GM12878 (cell line): ENCODE measurements around the gene LYPD5. TPM values are rescaled to one million over a fixed set of nuclear protein-coding genes. Genes with fewer than 3 reads are reported as not detected.
A peak's percentile ranks its signal among the peaks of the same experiment; 100 is the strongest.

Source experiments
- BACH1 ChIP-seq: fragments of 450-650 bp; IDR thresholded peaks from 2 replicates; pipeline ENCODE4 v1.6.1; 2017; ENCODE audit warnings: mild to moderate bottlenecking, borderline replicate concordance
- BMI1 ChIP-seq: fragments of 450-650 bp; IDR thresholded peaks from 2 replicates; pipeline ENCODE4 v1.6.1; 2016; ENCODE audit warnings: mild to moderate bottlenecking, moderate library complexity, borderline replicate concordance
- CREM ChIP-seq: IDR thresholded peaks from 2 replicates; pipeline ENCODE4 v1.6.1; 2014; ENCODE audit warnings: antibody characterized with exemption, low read depth
- E2F4 ChIP-seq: IDR thresholded peaks from 2 replicates; pipeline ENCODE4 v1.6.1; 2012; ENCODE audit warnings: low read depth, low read length, improper control_type of control experiment
- HCFC1 ChIP-seq: fragments of 150-350 bp; IDR thresholded peaks from 2 replicates; pipeline ENCODE4 v1.6.1; 2014; ENCODE audit warnings: low read length
- HDAC6 ChIP-seq: fragments of 200-600 bp; sonication (generic); IDR thresholded peaks from one replicate; pipeline ENCODE4 v1.8.0; 2017; ENCODE audit warnings: antibody characterized with exemption; ENCODE audit not compliant: unreplicated experiment
- HDGF ChIP-seq: fragments of 450-650 bp; IDR thresholded peaks from 2 replicates; pipeline ENCODE4 v1.6.1; 2016; ENCODE audit warnings: antibody characterized with exemption
- KAT2A ChIP-seq: conservative IDR thresholded peaks from 2 replicates; pipeline ENCODE4 v1.6.1; 2011; ENCODE audit warnings: low read depth, low read length; ENCODE audit not compliant: control insufficient read depth
- MLLT1 ChIP-seq: fragments of 450-650 bp; IDR thresholded peaks from 2 replicates; pipeline ENCODE4 v1.6.1; 2016; ENCODE audit warnings: mild to moderate bottlenecking
- MTA2 ChIP-seq: fragments of 450-650 bp; IDR thresholded peaks from 2 replicates; pipeline ENCODE4 v1.6.1; 2016; ENCODE audit warnings: low read depth, mild to moderate bottlenecking, moderate library complexity
- NFXL1 ChIP-seq: fragments of 450-650 bp; IDR thresholded peaks from 2 replicates; pipeline ENCODE4 v1.6.1; 2017; ENCODE audit warnings: antibody characterized with exemption, mild to moderate bottlenecking, borderline replicate concordance
- PAX5 ChIP-seq: IDR thresholded peaks from 2 replicates; pipeline ENCODE4 v1.6.1; 2011; ENCODE audit warnings: low read depth, low read length, borderline replicate concordance
- POU2F2 ChIP-seq: IDR thresholded peaks from 3 replicates; pipeline ENCODE4 v1.6.1; 2011; ENCODE audit warnings: low read depth, mild to moderate bottlenecking, low read length, borderline replicate concordance
- RFX5 ChIP-seq: IDR thresholded peaks from 2 replicates; pipeline ENCODE4 v1.6.1; 2011; ENCODE audit warnings: low read depth, low read length, improper control_type of control experiment
- SMAD5 ChIP-seq: IDR thresholded peaks from 2 replicates; pipeline ENCODE4 v1.6.1; 2016; ENCODE audit warnings: antibody characterized with exemption, low read depth
- SPI1 ChIP-seq: IDR thresholded peaks from 2 replicates; pipeline ENCODE4 v1.6.1; 2011; ENCODE audit warnings: low read depth, mild to moderate bottlenecking, low read length, moderate library complexity, borderline replicate concordance; ENCODE audit not compliant: insufficient read depth
- TCF7 ChIP-seq: IDR thresholded peaks from 2 replicates; pipeline ENCODE4 v1.6.1; 2014; ENCODE audit warnings: antibody characterized with exemption, borderline replicate concordance
- WRNIP1 ChIP-seq: IDR thresholded peaks from 2 replicates; pipeline ENCODE4 v1.6.1; 2011; ENCODE audit warnings: low read depth, low read length, improper control_type of control experiment, borderline replicate concordance
- ZBED1 ChIP-seq: IDR thresholded peaks from 2 replicates; pipeline ENCODE4 v1.6.1; 2016; ENCODE audit warnings: borderline replicate concordance
- polyA plus RNA-seq, 11 experiments: library from polyadenylated mRNA; depleted of rRNA in 4 of 11; unstranded in 6 of 11; stranded (reverse) in 5 of 11; fragments of >200 nt; fragmentation: Nextera tagmentation in 4 of 11; fragmentation: Illumina TruSeq in 1 of 11; extraction: Ambion mirVana in 4 of 11; extraction: Trizol in 1 of 11; gene quantifications; 1 replicate in 1 of 11; 2 replicates in 10 of 11; pipeline versions ENCODE4 v1.2.1 to v1.2.3, GENCODE V29; 2011 to 2016; ENCODE audit warnings: inconsistent platforms in 2 of 11, missing spikeins in 2 of 11, low read depth in 1 of 11
- total RNA-seq, 4 experiments: library from RNA; depleted of rRNA in 3 of 4; stranded (reverse); fragments of >200 nt in 3 of 4; fragmentation: Illumina TruSeq in 1 of 4; extraction: Trizol in 1 of 4; gene quantifications; 2 replicates each; pipeline versions ENCODE4 v1.2.1 to v1.2.3, GENCODE V29; 2013 to 2021
- TF ChIP-seq, protein P1 (sequence below): fragments of 450-650 bp; IDR thresholded peaks from 2 replicates; pipeline ENCODE4 v1.6.1; 2017; ENCODE audit warnings: low read depth, mild to moderate bottlenecking, moderate library complexity
- TF ChIP-seq, protein P2 (sequence below): IDR thresholded peaks from 2 replicates; pipeline ENCODE4 v1.6.1; 2011; ENCODE audit warnings: low read depth, low read length, improper control_type of control experiment, borderline replicate concordance
- TF ChIP-seq, protein P3 (sequence below): fragments of 450-650 bp; IDR thresholded peaks from 2 replicates; pipeline ENCODE4 v1.6.1; 2016; ENCODE audit warnings: mild to moderate bottlenecking
- TF ChIP-seq, protein P4 (sequence below): IDR thresholded peaks from 2 replicates; pipeline ENCODE4 v1.6.1; 2012; ENCODE audit warnings: low read depth, low read length, improper control_type of control experiment

LYPD5 gene
- total and polyA plus RNA-seq, 10 of the 15 experiments (the other 5 are each of a cell fraction or from before 2014, with no cell fraction given): 0.04 to 2.2 (median 0.69) TPM; not detected in 1

DNA sequence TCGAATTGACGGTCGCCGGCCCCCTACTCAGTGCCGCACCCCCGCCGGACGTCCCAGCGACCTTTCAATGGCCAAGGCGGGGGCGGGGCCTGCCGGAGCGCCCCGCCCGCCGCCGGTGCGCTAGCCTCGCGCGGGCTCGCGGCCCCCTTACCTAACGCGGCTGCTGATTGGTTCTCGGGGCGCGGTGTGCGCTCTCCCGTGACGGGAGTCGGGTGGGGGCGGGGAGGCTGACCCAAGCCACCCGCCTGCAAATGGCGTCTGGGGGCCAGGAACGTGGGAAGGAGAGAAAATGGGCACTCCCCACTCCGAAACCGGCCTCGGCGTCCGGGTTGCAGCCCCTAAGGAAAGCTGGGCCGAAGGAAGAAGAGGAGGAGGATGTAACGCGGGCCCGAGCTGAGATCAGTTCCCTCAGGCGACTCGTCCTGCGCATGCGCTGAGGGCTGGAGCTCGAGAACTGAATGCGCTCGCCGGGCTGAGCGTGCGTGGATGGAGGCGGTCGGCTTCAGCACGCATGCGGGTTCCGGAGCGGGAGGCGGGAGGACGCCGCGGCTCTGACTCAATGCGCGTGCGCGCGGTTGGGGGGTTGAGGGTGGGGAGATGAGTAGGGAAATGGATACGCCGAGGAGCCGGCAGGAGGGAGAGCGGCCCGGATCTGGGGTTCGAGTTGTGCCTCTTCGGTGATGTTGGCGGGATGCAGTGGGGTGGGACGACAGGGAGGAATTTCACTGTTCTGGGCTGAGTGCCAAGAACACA, 47.6 kb downstream of the LYPD5 start, which contains the start of gene SMG9 (continued):
- TF ChIP-seq WRNIP1 (no peak), E2F4 (no peak), BACH1 (peak; percentile 74), NFXL1 (no peak), SPI1 (no peak), HDAC6 (no peak), PAX5 (peak; percentile 97), HCFC1 (no peak; the same call in 1 of the 2 replicates), SMAD5 (peak; percentile 59), CREM (peak; percentile 58), HDGF (peak; percentile 98), BMI1 (no peak; the same call in 1 of the 2 replicates), MLLT1 (peak; percentile 82; the same call in 1 of the 2 replicates), ZBED1 (no peak), POU2F2 (peak; percentile 6; the same call in 1 of the 3 replicates), RFX5 (0 out of 2 replicates have a peak, but pooled peaks have one; percentile 42), MTA2 (no peak), TCF7 (no peak), KAT2A (no peak)
- TF ChIP-seq, protein P1, sequence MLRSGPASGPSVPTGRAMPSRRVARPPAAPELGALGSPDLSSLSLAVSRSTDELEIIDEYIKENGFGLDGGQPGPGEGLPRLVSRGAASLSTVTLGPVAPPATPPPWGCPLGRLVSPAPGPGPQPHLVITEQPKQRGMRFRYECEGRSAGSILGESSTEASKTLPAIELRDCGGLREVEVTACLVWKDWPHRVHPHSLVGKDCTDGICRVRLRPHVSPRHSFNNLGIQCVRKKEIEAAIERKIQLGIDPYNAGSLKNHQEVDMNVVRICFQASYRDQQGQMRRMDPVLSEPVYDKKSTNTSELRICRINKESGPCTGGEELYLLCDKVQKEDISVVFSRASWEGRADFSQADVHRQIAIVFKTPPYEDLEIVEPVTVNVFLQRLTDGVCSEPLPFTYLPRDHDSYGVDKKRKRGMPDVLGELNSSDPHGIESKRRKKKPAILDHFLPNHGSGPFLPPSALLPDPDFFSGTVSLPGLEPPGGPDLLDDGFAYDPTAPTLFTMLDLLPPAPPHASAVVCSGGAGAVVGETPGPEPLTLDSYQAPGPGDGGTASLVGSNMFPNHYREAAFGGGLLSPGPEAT: no peak
- TF ChIP-seq, protein P2, sequence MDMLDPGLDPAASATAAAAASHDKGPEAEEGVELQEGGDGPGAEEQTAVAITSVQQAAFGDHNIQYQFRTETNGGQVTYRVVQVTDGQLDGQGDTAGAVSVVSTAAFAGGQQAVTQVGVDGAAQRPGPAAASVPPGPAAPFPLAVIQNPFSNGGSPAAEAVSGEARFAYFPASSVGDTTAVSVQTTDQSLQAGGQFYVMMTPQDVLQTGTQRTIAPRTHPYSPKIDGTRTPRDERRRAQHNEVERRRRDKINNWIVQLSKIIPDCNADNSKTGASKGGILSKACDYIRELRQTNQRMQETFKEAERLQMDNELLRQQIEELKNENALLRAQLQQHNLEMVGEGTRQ: no peak; the same call in 1 of the 2 replicates
- TF ChIP-seq, protein P3, sequence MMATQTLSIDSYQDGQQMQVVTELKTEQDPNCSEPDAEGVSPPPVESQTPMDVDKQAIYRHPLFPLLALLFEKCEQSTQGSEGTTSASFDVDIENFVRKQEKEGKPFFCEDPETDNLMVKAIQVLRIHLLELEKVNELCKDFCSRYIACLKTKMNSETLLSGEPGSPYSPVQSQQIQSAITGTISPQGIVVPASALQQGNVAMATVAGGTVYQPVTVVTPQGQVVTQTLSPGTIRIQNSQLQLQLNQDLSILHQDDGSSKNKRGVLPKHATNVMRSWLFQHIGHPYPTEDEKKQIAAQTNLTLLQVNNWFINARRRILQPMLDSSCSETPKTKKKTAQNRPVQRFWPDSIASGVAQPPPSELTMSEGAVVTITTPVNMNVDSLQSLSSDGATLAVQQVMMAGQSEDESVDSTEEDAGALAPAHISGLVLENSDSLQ: no peak
- TF ChIP-seq, protein P4, sequence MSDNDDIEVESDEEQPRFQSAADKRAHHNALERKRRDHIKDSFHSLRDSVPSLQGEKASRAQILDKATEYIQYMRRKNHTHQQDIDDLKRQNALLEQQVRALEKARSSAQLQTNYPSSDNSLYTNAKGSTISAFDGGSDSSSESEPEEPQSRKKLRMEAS: peak; percentile 16; the same call in 1 of the 2 replicates
